MM.1S (cell line): Measurements from ENCODE around the gene B3GNT5.

ENCODE experiments used
- EZH2 ChIP-seq: fragments of 300-600 bp; sonication (generic); optimal IDR thresholded peaks from 2 replicates; pipeline ENCODE3; 2017; ENCODE audit warnings: low read depth, mild to moderate bottlenecking, antibody characterized with exemption, low read length, mixed read lengths
- EZH2phosphoT487 ChIP-seq: fragments of 300-600 bp; sonication (generic); IDR thresholded peaks from 2 replicates; pipeline ENCODE4 v1.6.1; 2018; ENCODE audit warnings: antibody characterized with exemption, low read length
- TF ChIP-seq, protein P1 (sequence below): fragments of 300-600 bp; sonication (generic); IDR thresholded peaks from 2 replicates; pipeline ENCODE4 v1.5.1; 2016; ENCODE audit warnings: antibody characterized with exemption, low read length, mixed read lengths

DNA sequence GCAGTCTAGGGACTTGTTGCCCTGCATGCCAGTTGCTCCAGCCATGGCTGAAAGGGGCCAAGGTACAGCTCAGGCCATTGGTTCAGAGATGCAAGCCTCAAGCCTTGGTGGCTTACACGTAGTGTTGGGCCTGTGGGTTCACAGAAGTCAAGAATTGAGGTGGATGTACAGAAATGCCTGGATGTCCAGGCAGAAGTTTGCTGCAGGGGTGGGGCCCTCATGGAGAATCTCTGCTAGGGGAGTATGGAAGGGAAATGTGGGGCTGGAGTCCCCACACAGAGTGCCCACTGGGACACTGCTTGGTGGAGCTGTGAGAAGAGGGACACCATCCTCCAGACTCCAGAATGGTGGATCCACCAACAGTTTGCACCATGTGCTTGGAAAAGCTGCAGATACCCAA is 10.6 kb upstream of the B3GNT5 start:
- TF ChIP-seq, protein P1, sequence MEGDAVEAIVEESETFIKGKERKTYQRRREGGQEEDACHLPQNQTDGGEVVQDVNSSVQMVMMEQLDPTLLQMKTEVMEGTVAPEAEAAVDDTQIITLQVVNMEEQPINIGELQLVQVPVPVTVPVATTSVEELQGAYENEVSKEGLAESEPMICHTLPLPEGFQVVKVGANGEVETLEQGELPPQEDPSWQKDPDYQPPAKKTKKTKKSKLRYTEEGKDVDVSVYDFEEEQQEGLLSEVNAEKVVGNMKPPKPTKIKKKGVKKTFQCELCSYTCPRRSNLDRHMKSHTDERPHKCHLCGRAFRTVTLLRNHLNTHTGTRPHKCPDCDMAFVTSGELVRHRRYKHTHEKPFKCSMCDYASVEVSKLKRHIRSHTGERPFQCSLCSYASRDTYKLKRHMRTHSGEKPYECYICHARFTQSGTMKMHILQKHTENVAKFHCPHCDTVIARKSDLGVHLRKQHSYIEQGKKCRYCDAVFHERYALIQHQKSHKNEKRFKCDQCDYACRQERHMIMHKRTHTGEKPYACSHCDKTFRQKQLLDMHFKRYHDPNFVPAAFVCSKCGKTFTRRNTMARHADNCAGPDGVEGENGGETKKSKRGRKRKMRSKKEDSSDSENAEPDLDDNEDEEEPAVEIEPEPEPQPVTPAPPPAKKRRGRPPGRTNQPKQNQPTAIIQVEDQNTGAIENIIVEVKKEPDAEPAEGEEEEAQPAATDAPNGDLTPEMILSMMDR: no peak
- TF ChIP-seq EZH2 (no peak), EZH2phosphoT487 (no peak)
